ENCODE data around the gene HCK.
"Not testable (repeated sequence)": the region's sequence is repeated elsewhere in the genome, so short reads cannot be mapped to it uniquely, and the experiment has no call there.

HCK gene

GRCh38 chr20:32119734-32120133, 67.7 kb downstream of the HCK start:
- no peak for DNase-seq (ENCODE audit: low read depth in 1 of 2, low spot score in 1 of 2)
- in situ Hi-C loops (cut with HindIII; ENCODE audit: low pct_unique_long_range_greater_than_20kb, low sequenced_read_pairs) = no loop called here

GRCh38 chr20:32121908-32122307, 69.9 kb downstream of the HCK start:
- in situ Hi-C loops (cut with HindIII; ENCODE audit: low pct_unique_long_range_greater_than_20kb, low sequenced_read_pairs) = not testable (repeated sequence)

More at GRCh38 chr20:32119734-32120133, 67.7 kb downstream of the HCK start:
- no peak for TF ChIP-seq JUND (IDR thresholded peaks at IDR 0.05; ENCODE audit: low read depth)

GRCh38 chr20:32123088-32123487, 71.0 kb downstream of the HCK start:
- no peak for DNase-seq (ENCODE audit: low read depth in 1 of 2, low spot score in 1 of 2)
- no peak for TF ChIP-seq JUND (IDR thresholded peaks at IDR 0.05; ENCODE audit: low read depth)
- in situ Hi-C loops (cut with HindIII; ENCODE audit: low pct_unique_long_range_greater_than_20kb, low sequenced_read_pairs) = no loop called here

More at GRCh38 chr20:32121908-32122307, 69.9 kb downstream of the HCK start:
- DNase-seq (ENCODE audit: low read depth in 1 of 2, low spot score in 1 of 2) = not testable (repeated sequence)

- TF ChIP-seq JUND (IDR thresholded peaks at IDR 0.05; ENCODE audit: low read depth) = no peak
- in situ Hi-C loops (cut with HindIII; ENCODE audit: low pct_unique_long_range_greater_than_20kb, low sequenced_read_pairs) = no loop called here
Observed at GRCh38 chr20:32124916-32125454, 72.9 kb downstream of the HCK start.

GRCh38 chr20:32125506-32125905, 73.5 kb downstream of the HCK start:
- in situ Hi-C loops (cut with HindIII; ENCODE audit: low pct_unique_long_range_greater_than_20kb, low sequenced_read_pairs) = no loop called here
- no peak for DNase-seq (ENCODE audit: low read depth in 1 of 2, low spot score in 1 of 2)
- TF ChIP-seq JUND (IDR thresholded peaks at IDR 0.05; ENCODE audit: low read depth) = no peak

More at GRCh38 chr20:32124916-32125454, 72.9 kb downstream of the HCK start:
- no peak for DNase-seq (ENCODE audit: low read depth in 1 of 2, low spot score in 1 of 2)

- TF ChIP-seq JUND (IDR thresholded peaks at IDR 0.05; ENCODE audit: low read depth) = no peak
- in situ Hi-C loops (cut with HindIII; ENCODE audit: low pct_unique_long_range_greater_than_20kb, low sequenced_read_pairs) = no loop called here
- DNase-seq (ENCODE audit: low read depth in 1 of 2, low spot score in 1 of 2) = no peak
Observed at GRCh38 chr20:32126919-32127318, 74.9 kb downstream of the HCK start.

GRCh38 chr20:32127347-32127746, 75.3 kb downstream of the HCK start:
- no peak for DNase-seq (ENCODE audit: low read depth in 1 of 2, low spot score in 1 of 2)
- TF ChIP-seq JUND (IDR thresholded peaks at IDR 0.05; ENCODE audit: low read depth) = no peak
- in situ Hi-C loops (cut with HindIII; ENCODE audit: low pct_unique_long_range_greater_than_20kb, low sequenced_read_pairs) = no loop called here

GRCh38 chr20:32128167-32128566, 76.1 kb downstream of the HCK start:
- TF ChIP-seq JUND (IDR thresholded peaks at IDR 0.05; ENCODE audit: low read depth) = no peak
- DNase-seq (ENCODE audit: low read depth in 1 of 2, low spot score in 1 of 2) = no peak
- in situ Hi-C loops (cut with HindIII; ENCODE audit: low pct_unique_long_range_greater_than_20kb, low sequenced_read_pairs) = no loop called here

- in situ Hi-C loops (cut with HindIII; ENCODE audit: low pct_unique_long_range_greater_than_20kb, low sequenced_read_pairs) = no loop called here
- TF ChIP-seq JUND (IDR thresholded peaks at IDR 0.05; ENCODE audit: low read depth) = no peak
- DNase-seq (ENCODE audit: low read depth in 1 of 2, low spot score in 1 of 2) = no peak
Observed at GRCh38 chr20:32129863-32130262, 77.8 kb downstream of the HCK start.

- TF ChIP-seq JUND (IDR thresholded peaks at IDR 0.05; ENCODE audit: low read depth) = no peak
- in situ Hi-C loops (cut with HindIII; ENCODE audit: low pct_unique_long_range_greater_than_20kb, low sequenced_read_pairs) = no loop called here
- DNase-seq (ENCODE audit: low read depth in 1 of 2, low spot score in 1 of 2) = no peak
Observed at GRCh38 chr20:32130352-32130751, 78.3 kb downstream of the HCK start.

- no peak for TF ChIP-seq JUND (IDR thresholded peaks at IDR 0.05; ENCODE audit: low read depth)
- in situ Hi-C loops (cut with HindIII; ENCODE audit: low pct_unique_long_range_greater_than_20kb, low sequenced_read_pairs) = no loop called here
- no peak for DNase-seq (ENCODE audit: low read depth in 1 of 2, low spot score in 1 of 2)
Observed at GRCh38 chr20:32130965-32131364, 78.9 kb downstream of the HCK start.

- in situ Hi-C loops (cut with HindIII; ENCODE audit: low pct_unique_long_range_greater_than_20kb, low sequenced_read_pairs) = no loop called here
- no peak for TF ChIP-seq JUND (IDR thresholded peaks at IDR 0.05; ENCODE audit: low read depth)
Observed at GRCh38 chr20:32132911-32133549, 81.0 kb downstream of the HCK start.

GRCh38 chr20:32134026-32134425, 82.0 kb downstream of the HCK start:
- in situ Hi-C loops (cut with HindIII; ENCODE audit: low pct_unique_long_range_greater_than_20kb, low sequenced_read_pairs) = no loop called here
- DNase-seq (ENCODE audit: low read depth in 1 of 2, low spot score in 1 of 2) = no peak
- TF ChIP-seq JUND (IDR thresholded peaks at IDR 0.05; ENCODE audit: low read depth) = no peak

More at GRCh38 chr20:32132911-32133549, 81.0 kb downstream of the HCK start:
- no peak for DNase-seq (ENCODE audit: low read depth in 1 of 2, low spot score in 1 of 2)
